Endodermal cell (in vitro differentiated cells): ENCODE measurements around the gene LRP5. TPM values are rescaled to one million over a fixed set of nuclear protein-coding genes. Genes with fewer than 3 reads are reported as not detected.

Experiments
- DNase-seq: peaks from one replicate; pipeline ENCODE4 v3.0.0-alpha.2; 2017
- H3K27ac ChIP-seq: 2 replicates; pipeline ENCODE4 v1.5.1; 2013; ENCODE audit warnings: mild to moderate bottlenecking, low read depth, low read length, moderate library complexity
- H3K27me3 ChIP-seq: 2 replicates; pipeline ENCODE4 v1.6.1; 2013; ENCODE audit warnings: mild to moderate bottlenecking, low read length, moderate library complexity; ENCODE audit not compliant: insufficient read depth, control insufficient read depth, poor library complexity, severe bottlenecking
- H3K36me3 ChIP-seq: 2 replicates; pipeline ENCODE4 v1.7.0; 2013; ENCODE audit warnings: mild to moderate bottlenecking, low read length, moderate library complexity; ENCODE audit not compliant: control insufficient read depth, insufficient read depth
- H3K4me1 ChIP-seq: one replicate; pipeline ENCODE4 v1.7.0; 2013; ENCODE audit warnings: low read length; ENCODE audit not compliant: control insufficient read depth, insufficient read depth
- H3K4me3 ChIP-seq: 2 replicates; pipeline ENCODE4 v1.5.1; 2013; ENCODE audit warnings: mild to moderate bottlenecking, low read length, moderate library complexity
- H3K9ac ChIP-seq: 2 replicates; pipeline ENCODE4 v1.6.1; 2013; ENCODE audit warnings: mild to moderate bottlenecking, low read length, moderate library complexity; ENCODE audit not compliant: poor library complexity, severe bottlenecking; ENCODE audit errors: extremely low read depth
- H3K9me3 ChIP-seq: 2 replicates; pipeline ENCODE4 v1.6.1; 2013; ENCODE audit warnings: mild to moderate bottlenecking, low read length, moderate library complexity; ENCODE audit not compliant: control insufficient read depth
- H3K27ac Mint-ChIP-seq: 2 replicates; pipeline ENCODE4 v1.8.0; 2020; ENCODE audit warnings: mixed read lengths
- H3K27me3 Mint-ChIP-seq: 2 replicates; pipeline ENCODE4 v1.8.0; 2021; ENCODE audit warnings: mild to moderate bottlenecking, mixed read lengths; ENCODE audit not compliant: insufficient read depth
- H3K36me3 Mint-ChIP-seq: 2 replicates; pipeline ENCODE4 v1.8.0; 2020; ENCODE audit warnings: low read depth, mixed read lengths
- H3K4me1 Mint-ChIP-seq: 2 replicates; pipeline ENCODE4 v1.8.0; 2020; ENCODE audit warnings: mixed read lengths
- H3K4me3 Mint-ChIP-seq: 2 replicates; pipeline ENCODE4 v1.8.0; 2020; ENCODE audit warnings: mild to moderate bottlenecking, moderate library complexity, mixed read lengths
- H3K9me3 Mint-ChIP-seq: 2 replicates; pipeline ENCODE4 v1.8.0; 2020; ENCODE audit warnings: mild to moderate bottlenecking, mixed read lengths
- WGBS, 2 experiments: methylation state at CpG; one replicate each; pipeline versions ENCODE4 v1.1.5 to v1.1.7; 2013; ENCODE audit warnings: missing lambda C conversion rate in 2 of 2, mixed read lengths in 1 of 2; ENCODE audit not compliant: insufficient coverage in 1 of 2, insufficient read length in 1 of 2; 5-methylcytosine and 5-hydroxymethylcytosine counted together
- total RNA-seq, 2 donors: library from RNA; stranded (reverse); fragmentation: NEBNext Ultra II Directional in 1 of 2; extraction: Animal tissue kit (Norgen Biotek cat#: 25700) in 1 of 2; gene quantifications; 2 replicates in 1 of 2; 3 replicates in 1 of 2; pipeline ENCODE4 v1.2.1, GENCODE V29; 2021
- TF ChIP-seq, protein P1 (sequence below): fragments of 200-600 bp; sonication (generic); conservative IDR thresholded peaks from 2 replicates; pipeline ENCODE4 v1.5.0; 2021; ENCODE audit warnings: antibody characterized with exemption, mild to moderate bottlenecking

The LRP5 gene
- total RNA-seq, 2 donors from 2014 or later, result 58.2 to 64.1 TPM

DNA sequence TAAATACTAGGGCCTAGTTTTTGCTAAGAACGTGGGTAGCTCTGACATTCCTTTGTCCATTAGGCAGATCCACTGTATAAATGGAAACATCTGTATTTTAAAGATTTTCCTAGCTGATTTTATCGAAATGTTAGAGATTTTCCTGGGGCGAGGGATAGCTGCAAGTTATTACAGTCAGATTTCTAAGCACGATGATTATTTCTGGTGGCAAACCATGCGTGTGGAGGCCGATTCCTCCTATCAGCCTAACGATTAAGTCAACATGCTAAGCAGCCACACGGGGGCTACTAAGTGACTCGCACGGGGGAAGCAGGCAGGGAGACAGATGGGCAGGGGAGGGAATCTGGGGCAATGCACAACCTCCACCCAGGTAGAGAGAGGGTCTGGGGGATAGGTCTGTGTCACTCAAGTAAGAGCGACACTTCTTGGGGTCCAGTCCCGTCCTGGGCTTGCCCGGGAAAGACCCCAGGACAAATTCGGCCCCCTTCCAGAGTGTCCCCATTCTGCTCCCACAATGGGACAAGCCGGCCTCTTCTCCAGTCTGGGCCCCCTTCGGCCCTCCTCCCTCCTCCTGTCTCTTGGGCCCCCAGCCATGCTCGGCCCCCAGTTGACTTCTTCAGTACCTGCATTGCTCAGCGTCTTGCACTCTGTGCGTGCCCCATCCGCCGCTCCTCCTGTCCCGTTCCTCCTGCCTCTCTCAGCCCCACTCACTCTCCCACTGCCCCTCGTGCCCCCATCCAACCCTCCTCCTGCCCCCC is 41.2 kb upstream of the LRP5 start:
- Mint-ChIP-seq H3K27ac (peak overlapping the region; percentile 93), H3K36me3 (peaks cover 18% of the 10 kb centered on the region), H3K27me3 (no peaks in the 10 kb centered on the region), H3K9me3 (no peaks in the 10 kb centered on the region), H3K4me1 (peaks cover 16% of the 10 kb centered on the region), H3K4me3 (peak overlapping the region; percentile 85)
- Histone ChIP-seq H3K27ac (peak overlapping the region; percentile 89), H3K9me3 (no peaks in the 10 kb centered on the region), H3K36me3 (peaks cover 19% of the 10 kb centered on the region), H3K9ac (peak overlapping the region; percentile 97), H3K27me3 (no peaks in the 10 kb centered on the region), H3K4me1 (no peaks in the 10 kb centered on the region), H3K4me3 (peak overlapping the region; percentile 98)
- WGBS, 2 experiments, result 9 to 17% methylated on average over 16 to 23 of the region's 23 CpGs
- peak; percentile 84 for DNase-seq
- TF ChIP-seq, protein P1, sequence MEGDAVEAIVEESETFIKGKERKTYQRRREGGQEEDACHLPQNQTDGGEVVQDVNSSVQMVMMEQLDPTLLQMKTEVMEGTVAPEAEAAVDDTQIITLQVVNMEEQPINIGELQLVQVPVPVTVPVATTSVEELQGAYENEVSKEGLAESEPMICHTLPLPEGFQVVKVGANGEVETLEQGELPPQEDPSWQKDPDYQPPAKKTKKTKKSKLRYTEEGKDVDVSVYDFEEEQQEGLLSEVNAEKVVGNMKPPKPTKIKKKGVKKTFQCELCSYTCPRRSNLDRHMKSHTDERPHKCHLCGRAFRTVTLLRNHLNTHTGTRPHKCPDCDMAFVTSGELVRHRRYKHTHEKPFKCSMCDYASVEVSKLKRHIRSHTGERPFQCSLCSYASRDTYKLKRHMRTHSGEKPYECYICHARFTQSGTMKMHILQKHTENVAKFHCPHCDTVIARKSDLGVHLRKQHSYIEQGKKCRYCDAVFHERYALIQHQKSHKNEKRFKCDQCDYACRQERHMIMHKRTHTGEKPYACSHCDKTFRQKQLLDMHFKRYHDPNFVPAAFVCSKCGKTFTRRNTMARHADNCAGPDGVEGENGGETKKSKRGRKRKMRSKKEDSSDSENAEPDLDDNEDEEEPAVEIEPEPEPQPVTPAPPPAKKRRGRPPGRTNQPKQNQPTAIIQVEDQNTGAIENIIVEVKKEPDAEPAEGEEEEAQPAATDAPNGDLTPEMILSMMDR, result peak; percentile 62

DNA sequence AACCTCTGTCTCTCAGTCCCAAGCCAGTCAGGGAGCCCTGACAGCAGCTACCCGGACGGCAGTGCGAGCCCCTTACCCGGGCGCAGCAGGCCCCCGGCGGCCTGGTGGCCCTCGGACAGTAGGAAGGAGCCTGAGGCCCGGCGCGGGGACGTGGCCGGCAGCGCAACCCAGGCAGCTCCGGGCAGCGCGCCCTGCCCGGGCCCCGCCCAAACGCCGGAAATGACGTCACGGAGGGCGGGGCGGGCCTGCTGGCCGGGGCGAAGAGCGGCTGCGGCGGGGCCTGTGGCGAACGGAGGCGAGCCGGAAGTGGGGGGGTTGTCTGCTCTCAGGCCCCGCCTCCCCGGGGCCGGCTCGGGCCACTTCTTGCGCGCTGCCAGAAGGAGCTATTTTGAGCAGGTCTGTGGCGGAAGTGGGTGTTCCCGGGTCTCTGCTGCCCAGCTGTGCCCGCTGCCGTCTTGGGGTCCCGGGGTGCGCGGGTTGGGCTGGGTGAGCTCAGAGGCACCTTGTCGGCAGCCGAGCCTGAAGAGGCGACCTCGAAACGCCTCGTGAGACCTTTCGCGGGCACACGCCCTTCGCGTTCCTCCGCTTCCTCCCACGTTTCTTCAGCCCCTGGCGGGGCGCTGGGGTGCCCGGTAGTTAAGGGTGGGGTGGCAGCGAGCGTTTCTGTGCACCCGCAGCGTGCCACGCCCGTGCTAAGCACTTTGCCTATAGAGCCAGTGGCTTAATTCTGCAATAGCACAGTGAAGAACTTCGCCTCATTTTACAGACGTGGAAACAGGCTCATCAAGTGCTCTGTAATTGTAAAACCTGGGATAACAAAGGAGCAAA is 40.4 kb upstream of the LRP5 start, which contains the start of gene C11orf24:
C11orf24 (minus strand) TSS at position 193 of the 828 bp plus-strand sequence. CDS start 8,206 bp downstream, outside the sequence.
- peak within 1 kb of the TSS; percentile 85 for H3K4me3 Mint-ChIP-seq
- peak within 1 kb of the TSS; percentile 89 for H3K27ac ChIP-seq
- no peaks in the 10 kb centered on the region for H3K9me3 Mint-ChIP-seq
- no peaks in the 10 kb centered on the region for H3K9me3 ChIP-seq
- DNase-seq, result peak; percentile 97
- H3K4me3 ChIP-seq, result peak within 1 kb of the TSS; percentile 98
- H3K27me3 ChIP-seq, result no peaks in the 10 kb centered on the region
- peak within 1 kb of the TSS; percentile 93 for H3K27ac Mint-ChIP-seq
- peaks cover 10% of the 10 kb centered on the region for H3K36me3 Mint-ChIP-seq
- 0% methylated on average over 33 to 71 of the region's 71 CpGs for WGBS, 2 experiments
- peak within 1 kb of the TSS; percentile 97 for H3K9ac ChIP-seq
- H3K27me3 Mint-ChIP-seq, result no peaks in the 10 kb centered on the region
- peaks cover 16% of the 10 kb centered on the region for H3K4me1 Mint-ChIP-seq
- no peaks in the 10 kb centered on the region for H3K4me1 ChIP-seq
- TF ChIP-seq, protein P1, result peak; percentile 11
- peaks cover 12% of the 10 kb centered on the region for H3K36me3 ChIP-seq

DNA sequence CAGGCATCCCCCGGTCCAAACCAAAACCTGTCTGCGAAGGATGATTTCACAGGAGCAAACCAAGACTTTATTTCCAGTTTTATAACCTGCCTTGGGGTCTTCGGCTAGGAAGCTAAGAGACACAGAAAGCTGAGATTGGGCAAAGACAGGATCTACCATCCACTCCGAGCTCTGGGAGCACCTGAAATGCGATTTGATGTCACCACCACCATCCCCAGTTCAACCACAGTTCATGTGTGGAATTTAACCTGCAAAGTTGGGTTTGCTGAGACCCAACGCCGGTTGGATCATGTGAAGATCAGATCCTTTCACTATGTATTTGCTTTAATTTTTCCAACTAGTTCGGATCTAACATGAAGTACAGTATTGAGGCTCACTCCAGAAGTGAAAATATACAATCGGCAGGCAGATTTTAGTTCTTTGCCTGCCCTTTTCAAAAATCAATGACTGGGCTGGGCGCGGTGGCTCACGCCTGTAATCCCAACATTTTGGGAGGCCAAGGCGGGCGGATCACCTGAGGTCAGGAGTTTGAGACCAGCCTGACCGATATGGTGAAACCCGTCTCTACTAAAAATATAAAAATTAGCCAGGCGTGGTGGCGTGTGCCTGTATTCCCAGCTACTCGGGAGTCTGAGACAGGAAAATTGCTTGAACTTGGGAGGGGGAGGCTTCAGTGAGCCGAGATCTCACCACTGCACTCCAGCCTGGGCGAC is 39.2 kb upstream of the LRP5 start:
- Mint-ChIP-seq H3K4me1 (peaks cover 16% of the 10 kb centered on the region), H3K27ac (no peak overlapping the region), H3K4me3 (peak overlapping the region; percentile 85), H3K36me3 (no peaks in the 10 kb centered on the region), H3K9me3 (peaks cover 2% of the 10 kb centered on the region), H3K27me3 (no peaks in the 10 kb centered on the region)
- TF ChIP-seq, protein P1, result no peak
- no peak for DNase-seq
- peaks cover under 1% of the 10 kb centered on the region for H3K36me3 ChIP-seq
- no peaks in the 10 kb centered on the region for H3K9me3 ChIP-seq
- H3K4me3 ChIP-seq, result peak overlapping the region; percentile 98
- WGBS, 2 experiments, result 91 to 97% methylated on average over 20 to 21 of the region's 21 CpGs
- no peak overlapping the region for H3K9ac ChIP-seq
- H3K4me1 ChIP-seq, result no peaks in the 10 kb centered on the region
- no peak overlapping the region for H3K27ac ChIP-seq
- no peaks in the 10 kb centered on the region for H3K27me3 ChIP-seq
